Measurements from ENCODE around the gene P4HTM. TPM values are rescaled to one million over a fixed set of nuclear protein-coding genes. Genes with fewer than 3 reads are reported as not detected.

P4HTM gene
- total RNA-seq, 1 donor from 2014 or later = 29.0 TPM

- Histone ChIP-seq H3K36me3 (ENCODE audit: control insufficient read depth, insufficient read depth, low read length) (peaks cover 2% of the 10 kb centered on the region), H3K27me3 (ENCODE audit: control insufficient read depth, insufficient read depth, low read length) (no peaks in the 10 kb centered on the region), H3K4me3 (ENCODE audit: low read depth, low read length) (no peak overlapping the region)
- TF ChIP-seq CTCF (IDR thresholded peaks at IDR 0.05; ENCODE audit: insufficient read depth, low read length, poor library complexity, severe bottlenecking) = no peak
- DNase-seq (ENCODE audit: low read depth) = no peak
These were observed 27.1 kb upstream of the P4HTM start for GRCh38 chr3:48962939-48963338.

GRCh38 chr3:48963591-48963990 lies 26.4 kb upstream of the P4HTM start:
- no peak for TF ChIP-seq CTCF (IDR thresholded peaks at IDR 0.05; ENCODE audit: insufficient read depth, low read length, poor library complexity, severe bottlenecking)
- Histone ChIP-seq H3K4me3 (ENCODE audit: low read depth, low read length) (no peak overlapping the region), H3K36me3 (ENCODE audit: control insufficient read depth, insufficient read depth, low read length) (peaks cover 2% of the 10 kb centered on the region), H3K27me3 (ENCODE audit: control insufficient read depth, insufficient read depth, low read length) (no peaks in the 10 kb centered on the region)
- DNase-seq (ENCODE audit: low read depth) = no peak

- H3K4me3 ChIP-seq (ENCODE audit: low read depth, low read length) = no peak overlapping the region
- H3K27me3 ChIP-seq (ENCODE audit: control insufficient read depth, insufficient read depth, low read length) = no peaks in the 10 kb centered on the region
- H3K36me3 ChIP-seq (ENCODE audit: control insufficient read depth, insufficient read depth, low read length) = peaks cover 4% of the 10 kb centered on the region
- TF ChIP-seq CTCF (IDR thresholded peaks at IDR 0.05; ENCODE audit: insufficient read depth, low read length, poor library complexity, severe bottlenecking) = no peak
- DNase-seq (ENCODE audit: low read depth) = no peak
These were observed 23.7 kb upstream of the P4HTM start for GRCh38 chr3:48966367-48966766.

GRCh38 chr3:48966876-48967361 lies 23.1 kb upstream of the P4HTM start:
- TF ChIP-seq CTCF (IDR thresholded peaks at IDR 0.05; ENCODE audit: insufficient read depth, low read length, poor library complexity, severe bottlenecking) = no peak
- no peak overlapping the region for H3K4me3 ChIP-seq (ENCODE audit: low read depth, low read length)
- H3K36me3 ChIP-seq (ENCODE audit: control insufficient read depth, insufficient read depth, low read length) = peaks cover 4% of the 10 kb centered on the region
- DNase-seq (ENCODE audit: low read depth) = no peak
- H3K27me3 ChIP-seq (ENCODE audit: control insufficient read depth, insufficient read depth, low read length) = no peaks in the 10 kb centered on the region

- no peak for TF ChIP-seq CTCF (IDR thresholded peaks at IDR 0.05; ENCODE audit: insufficient read depth, low read length, poor library complexity, severe bottlenecking)
- DNase-seq (ENCODE audit: low read depth) = no peak
- H3K4me3 ChIP-seq (ENCODE audit: low read depth, low read length) = no peak overlapping the region
- peaks cover 7% of the 10 kb centered on the region for H3K36me3 ChIP-seq (ENCODE audit: control insufficient read depth, insufficient read depth, low read length)
- no peaks in the 10 kb centered on the region for H3K27me3 ChIP-seq (ENCODE audit: control insufficient read depth, insufficient read depth, low read length)
These were observed 19.5 kb upstream of the P4HTM start for GRCh38 chr3:48970586-48970985.

GRCh38 chr3:48974076-48974864 lies 15.8 kb upstream of the P4HTM start:
- no peak overlapping the region for H3K4me3 ChIP-seq (ENCODE audit: low read depth, low read length)
- no peak for TF ChIP-seq CTCF (IDR thresholded peaks at IDR 0.05; ENCODE audit: insufficient read depth, low read length, poor library complexity, severe bottlenecking)
- no peaks in the 10 kb centered on the region for H3K27me3 ChIP-seq (ENCODE audit: control insufficient read depth, insufficient read depth, low read length)
- H3K36me3 ChIP-seq (ENCODE audit: control insufficient read depth, insufficient read depth, low read length) = peaks cover 7% of the 10 kb centered on the region
- DNase-seq (ENCODE audit: low read depth) = no peak

All from kidney epithelial cell (primary cell).